H9 (cell line): ENCODE measurements around the gene FAS. TPM values are rescaled to one million over a fixed set of nuclear protein-coding genes. Genes with fewer than 3 reads are reported as not detected.
"Not testable (repeated sequence)": the region's sequence is repeated elsewhere in the genome, so short reads cannot be mapped to it uniquely, and the experiment has no call there.

Experiments
- DNase-seq: peaks from one replicate; pipeline ENCODE4 v3.0.0-alpha.2; 2017
- H2AFZ ChIP-seq: one replicate; pipeline ENCODE4 v1.6.1; 2013; ENCODE audit warnings: mild to moderate bottlenecking, low read length, control low read depth, moderate library complexity
- H2AK5ac ChIP-seq: 2 replicates; pipeline ENCODE4 v1.6.1; 2013; ENCODE audit warnings: low read length, control low read depth, mixed read lengths; ENCODE audit not compliant: insufficient read length
- H2BK120ac ChIP-seq: one replicate; pipeline ENCODE4 v1.6.1; 2013; ENCODE audit warnings: low read depth, mild to moderate bottlenecking, low read length, control low read depth, inconsistent platforms; ENCODE audit not compliant: poor library complexity, severe bottlenecking
- H2BK12ac ChIP-seq: 2 replicates; pipeline ENCODE4 v1.6.1; 2013; ENCODE audit warnings: low read length, control low read depth, mixed read lengths, low read depth; ENCODE audit not compliant: insufficient read length
- H2BK15ac ChIP-seq: 2 replicates; pipeline ENCODE4 v1.6.1; 2013; ENCODE audit warnings: low read depth, low read length, control low read depth
- H2BK20ac ChIP-seq: one replicate; pipeline ENCODE4 v1.6.1; 2013; ENCODE audit warnings: low read depth, mild to moderate bottlenecking, low read length, control low read depth, inconsistent platforms; ENCODE audit not compliant: poor library complexity, severe bottlenecking
- H2BK5ac ChIP-seq: 2 replicates; pipeline ENCODE4 v1.6.1; 2013; ENCODE audit warnings: low read length, control low read depth, mixed read lengths; ENCODE audit not compliant: insufficient read length
- H3K14ac ChIP-seq: 2 replicates; pipeline ENCODE4 v1.6.1; 2013; ENCODE audit warnings: low read length, control low read depth; ENCODE audit not compliant: insufficient read depth
- H3K18ac ChIP-seq: 2 replicates; pipeline ENCODE4 v1.6.1; 2013; ENCODE audit warnings: low read depth, mild to moderate bottlenecking, mixed read lengths, low read length, control low read depth; ENCODE audit not compliant: insufficient read length
- H3K23ac ChIP-seq: 2 replicates; pipeline ENCODE4 v1.6.1; 2013; ENCODE audit warnings: low read length, control low read depth, mixed read lengths, low read depth; ENCODE audit not compliant: insufficient read length
- H3K23me2 ChIP-seq: 2 replicates; pipeline ENCODE4 v1.6.1; 2013; ENCODE audit warnings: low read depth, mild to moderate bottlenecking, mixed read lengths, low read length, control low read depth; ENCODE audit not compliant: insufficient read length, poor library complexity, severe bottlenecking
- H3K27ac ChIP-seq: 2 replicates; pipeline ENCODE4 v1.5.1; 2013; ENCODE audit warnings: low read length, control low read depth, mixed read lengths, low read depth; ENCODE audit not compliant: insufficient read length
- H3K27me3 ChIP-seq: 2 replicates; pipeline ENCODE4 v1.6.1; 2013; ENCODE audit warnings: low read length, control low read depth, inconsistent platforms; ENCODE audit not compliant: insufficient read depth
- H3K4ac ChIP-seq: 2 replicates; pipeline ENCODE4 v1.6.1; 2013; ENCODE audit warnings: low read depth, mild to moderate bottlenecking, control low read depth, inconsistent platforms, low read length, moderate library complexity
- H3K4me1 ChIP-seq: 2 replicates; pipeline ENCODE4 v1.6.1; 2013; ENCODE audit warnings: low read length, control low read depth, inconsistent platforms; ENCODE audit not compliant: insufficient read depth
- H3K4me2 ChIP-seq: 2 replicates; pipeline ENCODE4 v1.6.1; 2013; ENCODE audit warnings: low read length, control low read depth, mixed read lengths; ENCODE audit not compliant: insufficient read length, insufficient read depth
- H3K56ac ChIP-seq: 2 replicates; pipeline ENCODE4 v1.6.1; 2013; ENCODE audit warnings: low read depth, mild to moderate bottlenecking, mixed read lengths, low read length, control low read depth; ENCODE audit not compliant: insufficient read length
- H3K79me1 ChIP-seq: 2 replicates; pipeline ENCODE4 v1.6.1; 2013; ENCODE audit warnings: low read depth, mild to moderate bottlenecking, moderate library complexity, low read length, control low read depth, inconsistent platforms; ENCODE audit not compliant: insufficient read depth, poor library complexity, severe bottlenecking
- H3K79me2 ChIP-seq: 2 replicates; pipeline ENCODE4 v1.6.1; 2013; ENCODE audit warnings: low read length, control low read depth, inconsistent platforms; ENCODE audit not compliant: insufficient read depth
- H3K9ac ChIP-seq: 2 replicates; pipeline ENCODE4 v1.6.1; 2013; ENCODE audit warnings: low read length, control low read depth, mixed read lengths; ENCODE audit not compliant: insufficient read length; ENCODE audit errors: extremely low read depth
- H3K9me3 ChIP-seq: one replicate; pipeline ENCODE4 v1.6.1; 2013; ENCODE audit warnings: low read depth, low read length, inconsistent platforms; ENCODE audit not compliant: control insufficient read depth
- H3T11ph ChIP-seq: one replicate; pipeline ENCODE4 v1.6.1; 2013; ENCODE audit warnings: mild to moderate bottlenecking, low read length, control low read depth, inconsistent platforms
- H4K20me1 ChIP-seq: one replicate; pipeline ENCODE4 v1.6.1; 2013; ENCODE audit not compliant: control insufficient read depth, insufficient read length, insufficient read depth
- H4K5ac ChIP-seq: 2 replicates; pipeline ENCODE4 v1.6.1; 2013; ENCODE audit warnings: low read depth, mild to moderate bottlenecking, mixed read lengths, low read length, control low read depth; ENCODE audit not compliant: insufficient read length
- H4K8ac ChIP-seq: replicated peaks from 2 replicates; pipeline ENCODE4 v1.6.1; 2013; ENCODE audit warnings: low read length, control low read depth, mixed read lengths, low read depth; ENCODE audit not compliant: insufficient read length
- H4K91ac ChIP-seq: 2 replicates; pipeline ENCODE4 v1.6.1; 2013; ENCODE audit warnings: low read depth, mild to moderate bottlenecking, moderate library complexity, mixed read lengths, low read length, control low read depth; ENCODE audit not compliant: insufficient read length
- H3K27ac Mint-ChIP-seq, 3 experiments: 2 replicates in 2 of 3; 3 replicates in 1 of 3; pipeline ENCODE4 v1.8.0; 2020 to 2021; ENCODE audit warnings: mixed read lengths in 3 of 3, mild to moderate bottlenecking in 1 of 3, moderate library complexity in 1 of 3
- H3K27me3 Mint-ChIP-seq: 2 replicates; pipeline ENCODE4 v1.8.0; 2021; ENCODE audit warnings: low read depth, mild to moderate bottlenecking, moderate library complexity, mixed read lengths
- H3K36me3 Mint-ChIP-seq, 3 experiments: 2 replicates in 2 of 3; 3 replicates in 1 of 3; pipeline ENCODE4 v1.8.0; 2020 to 2021; ENCODE audit warnings: low read depth in 3 of 3, mixed read lengths in 3 of 3; ENCODE audit not compliant: insufficient read depth in 1 of 3
- H3K4me1 Mint-ChIP-seq, 2 experiments: 2 replicates each; pipeline ENCODE4 v1.8.0; 2020; ENCODE audit warnings: mixed read lengths in 2 of 2
- H3K4me3 Mint-ChIP-seq, 2 experiments: 2 replicates in 1 of 2; 3 replicates in 1 of 2; pipeline ENCODE4 v1.8.0; 2020 to 2021; ENCODE audit warnings: mild to moderate bottlenecking in 2 of 2, mixed read lengths in 2 of 2, moderate library complexity in 1 of 2
- H3K9me3 Mint-ChIP-seq, 2 experiments: 2 replicates in 1 of 2; 3 replicates in 1 of 2; pipeline ENCODE4 v1.8.0; 2020; ENCODE audit warnings: mild to moderate bottlenecking in 2 of 2, mixed read lengths in 2 of 2, moderate library complexity in 1 of 2
- WGBS: extraction: QIAGEN DNeasy Blood & Tissue Kit; methylation state at CpG from one replicate; pipeline ENCODE4 v1.1.7; 2013; ENCODE audit warnings: missing lambda C conversion rate, low lambda C conversion rate, mixed read lengths; ENCODE audit not compliant: insufficient read length; ENCODE audit errors: extremely low coverage; 5-methylcytosine and 5-hydroxymethylcytosine counted together
- total RNA-seq: library from RNA; stranded (reverse); gene quantifications from 2 replicates; pipeline ENCODE4 v1.2.1, GENCODE V29; 2021
- TF ChIP-seq, protein P1 (sequence below): fragments of 200-600 bp; sonication (generic); conservative IDR thresholded peaks from 3 replicates; pipeline ENCODE4 v1.8.0; 2021; ENCODE audit warnings: antibody characterized with exemption, mild to moderate bottlenecking

The FAS gene
- total RNA-seq, 1 experiment from 2014 or later, result 3.0 TPM

GRCh38 chr10:89007129-89007893 is 16.7 kb downstream of the FAS start:
- no peak overlapping the region for H2BK120ac ChIP-seq
- no peak overlapping the region for H3K18ac ChIP-seq
- H2BK5ac ChIP-seq, result no peak overlapping the region
- Mint-ChIP-seq H3K4me3 (no peak overlapping the region), H3K4me1 (peaks cover 7 to 11% of the 10 kb centered on the region in 2 experiments), H3K9me3 (no peaks in the 10 kb centered on the region), H3K36me3 (no peaks in the 10 kb centered on the region), H3K27me3 (no peaks in the 10 kb centered on the region), H3K27ac (peak overlapping the region in 2 of 3 experiments; percentile 32 to 37; a peak in 2 of 7 replicates)
- H3K23me2 ChIP-seq, result no peaks in the 10 kb centered on the region
- H2AFZ ChIP-seq, result no peak overlapping the region
- WGBS, result no CpG with 5 or more reads among the region's 3 CpGs
- H4K8ac ChIP-seq, result no peak overlapping the region
- H3K4me2 ChIP-seq, result no peak overlapping the region
- no peak overlapping the region for H4K91ac ChIP-seq
- H3K27me3 ChIP-seq, result no peaks in the 10 kb centered on the region
- no peak overlapping the region for H3K23ac ChIP-seq
- no peak for DNase-seq
- no peaks in the 10 kb centered on the region for H3K4me1 ChIP-seq
- H3T11ph ChIP-seq, result no peak overlapping the region
- no peak overlapping the region for H3K4ac ChIP-seq
- no peaks in the 10 kb centered on the region for H3K79me2 ChIP-seq
- H2BK15ac ChIP-seq, result no peak overlapping the region
- H3K56ac ChIP-seq, result no peak overlapping the region
- H3K79me1 ChIP-seq, result no peaks in the 10 kb centered on the region
- no peak overlapping the region for H2BK20ac ChIP-seq
- TF ChIP-seq, protein P1, sequence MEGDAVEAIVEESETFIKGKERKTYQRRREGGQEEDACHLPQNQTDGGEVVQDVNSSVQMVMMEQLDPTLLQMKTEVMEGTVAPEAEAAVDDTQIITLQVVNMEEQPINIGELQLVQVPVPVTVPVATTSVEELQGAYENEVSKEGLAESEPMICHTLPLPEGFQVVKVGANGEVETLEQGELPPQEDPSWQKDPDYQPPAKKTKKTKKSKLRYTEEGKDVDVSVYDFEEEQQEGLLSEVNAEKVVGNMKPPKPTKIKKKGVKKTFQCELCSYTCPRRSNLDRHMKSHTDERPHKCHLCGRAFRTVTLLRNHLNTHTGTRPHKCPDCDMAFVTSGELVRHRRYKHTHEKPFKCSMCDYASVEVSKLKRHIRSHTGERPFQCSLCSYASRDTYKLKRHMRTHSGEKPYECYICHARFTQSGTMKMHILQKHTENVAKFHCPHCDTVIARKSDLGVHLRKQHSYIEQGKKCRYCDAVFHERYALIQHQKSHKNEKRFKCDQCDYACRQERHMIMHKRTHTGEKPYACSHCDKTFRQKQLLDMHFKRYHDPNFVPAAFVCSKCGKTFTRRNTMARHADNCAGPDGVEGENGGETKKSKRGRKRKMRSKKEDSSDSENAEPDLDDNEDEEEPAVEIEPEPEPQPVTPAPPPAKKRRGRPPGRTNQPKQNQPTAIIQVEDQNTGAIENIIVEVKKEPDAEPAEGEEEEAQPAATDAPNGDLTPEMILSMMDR, result no peak
- H2BK12ac ChIP-seq, result no peak overlapping the region
- H3K14ac ChIP-seq, result no peak overlapping the region
- no peaks in the 10 kb centered on the region for H3K9me3 ChIP-seq
- no peaks in the 10 kb centered on the region for H4K20me1 ChIP-seq
- no peak overlapping the region for H2AK5ac ChIP-seq
- no peak overlapping the region for H4K5ac ChIP-seq
- no peak overlapping the region for H3K9ac ChIP-seq
- no peak overlapping the region for H3K27ac ChIP-seq

- H4K5ac ChIP-seq, H3K4me3 Mint-ChIP-seq, H3T11ph ChIP-seq, H3K27ac ChIP-seq, H3K4me1 Mint-ChIP-seq, H3K4me1 ChIP-seq, DNase-seq, H3K79me2 ChIP-seq, H2BK5ac ChIP-seq, H3K79me1 ChIP-seq, H3K9ac ChIP-seq, H3K23ac ChIP-seq, H3K27ac Mint-ChIP-seq, H2BK15ac ChIP-seq, H4K91ac ChIP-seq, H3K18ac ChIP-seq, H3K27me3 ChIP-seq, H2AK5ac ChIP-seq, H3K56ac ChIP-seq, H2BK20ac ChIP-seq, H3K14ac ChIP-seq, H3K27me3 Mint-ChIP-seq, H3K4ac ChIP-seq, H3K23me2 ChIP-seq, H2BK12ac ChIP-seq, H2BK120ac ChIP-seq, H3K4me2 ChIP-seq, H4K20me1 ChIP-seq, H2AFZ ChIP-seq, H4K8ac ChIP-seq: not testable (repeated sequence)
- H3K9me3 ChIP-seq, result peaks cover 14% of the 10 kb centered on the region
- Mint-ChIP-seq H3K36me3 (peaks cover 0 to 23% (median 21%) of the 10 kb centered on the region in 3 experiments; a peak in 6 of 7 replicates), H3K9me3 (peaks cover 17 to 18% of the 10 kb centered on the region in 2 experiments)
- WGBS, result no CpG with 5 or more reads among the region's 15 CpGs
Measured at GRCh38 chr10:89018700-89019346, 28.2 kb downstream of the FAS start.
